Panc1 (cell line): ENCODE measurements around the gene LDB2.

Experiments
- POLR2AphosphoS5 ChIP-seq: IDR thresholded peaks from 2 replicates; pipeline ENCODE4 v1.6.1; 2012; ENCODE audit warnings: mild to moderate bottlenecking, low read depth, low read length, moderate library complexity
- TF ChIP-seq, protein P1 (sequence below): fragments of 450-650 bp; IDR thresholded peaks from 2 replicates; pipeline ENCODE4 v1.5.1; 2017; ENCODE audit warnings: mild to moderate bottlenecking
- TF ChIP-seq, protein P2 (sequence below), 2 experiments: IDR thresholded peaks; 2 replicates each; pipeline ENCODE4 v1.6.1; 2011 to 2012; ENCODE audit warnings: low read depth in 2 of 2, control low read depth in 1 of 2, low read length in 1 of 2, mild to moderate bottlenecking in 1 of 2, moderate library complexity in 1 of 2; ENCODE audit not compliant: insufficient read depth in 1 of 2

DNA sequence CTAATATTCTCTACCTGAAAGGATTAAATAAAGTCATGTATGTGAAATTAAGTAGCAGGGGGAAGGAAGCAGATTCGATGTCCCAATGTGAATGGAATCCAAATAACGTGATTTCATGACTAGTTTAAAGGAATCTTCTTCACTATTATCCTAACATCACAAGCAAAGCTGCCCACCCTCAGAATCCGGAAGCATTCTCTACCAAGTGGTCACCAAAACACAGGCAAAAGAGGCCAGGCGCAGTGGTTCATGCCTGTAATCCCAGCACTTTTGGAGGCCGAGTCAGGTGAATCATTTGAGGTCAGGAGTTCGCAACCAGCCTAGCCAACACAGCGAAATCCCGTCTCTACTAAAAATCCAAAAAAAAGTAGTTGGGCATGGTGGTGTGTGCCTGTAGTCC is 212.9 kb downstream of the LDB2 start:
- TF ChIP-seq, protein P1, sequence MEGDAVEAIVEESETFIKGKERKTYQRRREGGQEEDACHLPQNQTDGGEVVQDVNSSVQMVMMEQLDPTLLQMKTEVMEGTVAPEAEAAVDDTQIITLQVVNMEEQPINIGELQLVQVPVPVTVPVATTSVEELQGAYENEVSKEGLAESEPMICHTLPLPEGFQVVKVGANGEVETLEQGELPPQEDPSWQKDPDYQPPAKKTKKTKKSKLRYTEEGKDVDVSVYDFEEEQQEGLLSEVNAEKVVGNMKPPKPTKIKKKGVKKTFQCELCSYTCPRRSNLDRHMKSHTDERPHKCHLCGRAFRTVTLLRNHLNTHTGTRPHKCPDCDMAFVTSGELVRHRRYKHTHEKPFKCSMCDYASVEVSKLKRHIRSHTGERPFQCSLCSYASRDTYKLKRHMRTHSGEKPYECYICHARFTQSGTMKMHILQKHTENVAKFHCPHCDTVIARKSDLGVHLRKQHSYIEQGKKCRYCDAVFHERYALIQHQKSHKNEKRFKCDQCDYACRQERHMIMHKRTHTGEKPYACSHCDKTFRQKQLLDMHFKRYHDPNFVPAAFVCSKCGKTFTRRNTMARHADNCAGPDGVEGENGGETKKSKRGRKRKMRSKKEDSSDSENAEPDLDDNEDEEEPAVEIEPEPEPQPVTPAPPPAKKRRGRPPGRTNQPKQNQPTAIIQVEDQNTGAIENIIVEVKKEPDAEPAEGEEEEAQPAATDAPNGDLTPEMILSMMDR: no peak
- no peak for TF ChIP-seq POLR2AphosphoS5
- TF ChIP-seq, protein P2, sequence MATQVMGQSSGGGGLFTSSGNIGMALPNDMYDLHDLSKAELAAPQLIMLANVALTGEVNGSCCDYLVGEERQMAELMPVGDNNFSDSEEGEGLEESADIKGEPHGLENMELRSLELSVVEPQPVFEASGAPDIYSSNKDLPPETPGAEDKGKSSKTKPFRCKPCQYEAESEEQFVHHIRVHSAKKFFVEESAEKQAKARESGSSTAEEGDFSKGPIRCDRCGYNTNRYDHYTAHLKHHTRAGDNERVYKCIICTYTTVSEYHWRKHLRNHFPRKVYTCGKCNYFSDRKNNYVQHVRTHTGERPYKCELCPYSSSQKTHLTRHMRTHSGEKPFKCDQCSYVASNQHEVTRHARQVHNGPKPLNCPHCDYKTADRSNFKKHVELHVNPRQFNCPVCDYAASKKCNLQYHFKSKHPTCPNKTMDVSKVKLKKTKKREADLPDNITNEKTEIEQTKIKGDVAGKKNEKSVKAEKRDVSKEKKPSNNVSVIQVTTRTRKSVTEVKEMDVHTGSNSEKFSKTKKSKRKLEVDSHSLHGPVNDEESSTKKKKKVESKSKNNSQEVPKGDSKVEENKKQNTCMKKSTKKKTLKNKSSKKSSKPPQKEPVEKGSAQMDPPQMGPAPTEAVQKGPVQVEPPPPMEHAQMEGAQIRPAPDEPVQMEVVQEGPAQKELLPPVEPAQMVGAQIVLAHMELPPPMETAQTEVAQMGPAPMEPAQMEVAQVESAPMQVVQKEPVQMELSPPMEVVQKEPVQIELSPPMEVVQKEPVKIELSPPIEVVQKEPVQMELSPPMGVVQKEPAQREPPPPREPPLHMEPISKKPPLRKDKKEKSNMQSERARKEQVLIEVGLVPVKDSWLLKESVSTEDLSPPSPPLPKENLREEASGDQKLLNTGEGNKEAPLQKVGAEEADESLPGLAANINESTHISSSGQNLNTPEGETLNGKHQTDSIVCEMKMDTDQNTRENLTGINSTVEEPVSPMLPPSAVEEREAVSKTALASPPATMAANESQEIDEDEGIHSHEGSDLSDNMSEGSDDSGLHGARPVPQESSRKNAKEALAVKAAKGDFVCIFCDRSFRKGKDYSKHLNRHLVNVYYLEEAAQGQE (IDR thresholded peaks at IDR 0.05; ENCODE audit: insufficient read depth in 1 of 2, low read depth in 2 of 2, low read length in 1 of 2): no peak
